Measurements from ENCODE around the gene BUB1.

BUB1 gene

GRCh38 chr2:110675679-110676078 is 2.2 kb downstream of the BUB1 start:
- TF ChIP-seq CTCF (conservative IDR thresholded peaks at IDR 0.05): no peak
- H3K27ac ChIP-seq: peak overlapping the region; percentile 38; the same call in 1 of the 2 replicates

GRCh38 chr2:110674620-110675555 is 3.0 kb downstream of the BUB1 start:
- TF ChIP-seq CTCF (conservative IDR thresholded peaks at IDR 0.05): no peak
- H3K27ac ChIP-seq: peak overlapping the region; percentile 38; the same call in 1 of the 2 replicates

- TF ChIP-seq CTCF (conservative IDR thresholded peaks at IDR 0.05): no peak
- H3K27ac ChIP-seq: no peak overlapping the region
Observed at GRCh38 chr2:110673201-110673600, 4.7 kb downstream of the BUB1 start.

- no peak for TF ChIP-seq CTCF (conservative IDR thresholded peaks at IDR 0.05)
- no peak overlapping the region for H3K27ac ChIP-seq
Observed at GRCh38 chr2:110670826-110671225, 7.0 kb downstream of the BUB1 start.

GRCh38 chr2:110669079-110669478 is 8.8 kb downstream of the BUB1 start:
- TF ChIP-seq CTCF (conservative IDR thresholded peaks at IDR 0.05): no peak

GRCh38 chr2:110667071-110667470 is 10.8 kb downstream of the BUB1 start:
- TF ChIP-seq CTCF (conservative IDR thresholded peaks at IDR 0.05): no peak
- H3K27ac ChIP-seq: no peak overlapping the region

More at GRCh38 chr2:110669079-110669478, 8.8 kb downstream of the BUB1 start:
- no peak overlapping the region for H3K27ac ChIP-seq

GRCh38 chr2:110664135-110664534 is 13.7 kb downstream of the BUB1 start:
- no peak overlapping the region for H3K27ac ChIP-seq
- TF ChIP-seq CTCF (conservative IDR thresholded peaks at IDR 0.05): no peak

Measured in VCaP (cell line).